K562 (cell line): ENCODE measurements around the gene WSCD2. TPM values are rescaled to one million over a fixed set of nuclear protein-coding genes. Genes with fewer than 3 reads are reported as not detected.

ENCODE experiments used
- ATAC-seq: fragments of 200-7000 bp; cut with Tn5 transposase; 3 replicates; pipeline ENCODE4 v1.9.1; 2020; ENCODE audit warnings: moderate library complexity
- BruUV-seq: library from RNA; stranded (reverse); fragments of 400-500 nt; replicated peaks from 2 replicates; lab custom pipeline; 2021; lab: Mats Ljungman, UMichigan
- CTCF ChIA-PET: fragments of 300-600 bp; formaldehyde crosslinking; extraction: SDS; loops from one replicate; lab custom pipeline; 2021; ENCODE audit warnings: low intra/inter-chr PET ratio; lab: Yijun Ruan, JAX
- POLR2A ChIA-PET: fragments of 300-600, 350-650 bp; sonication (Branson Sonifier 250); formaldehyde crosslinking; extraction: SDS; loops from one replicate; lab custom pipeline; 2021; ENCODE audit warnings: antibody characterized with exemption, inconsistent platforms; lab: Yijun Ruan, JAX
- DNase-seq, 4 experiments: peaks; one replicate each; pipeline versions ENCODE4 v3.0.0 to v3.0.0-alpha.2; 2011 to 2018; ENCODE audit warnings: low spot score in 3 of 4, mixed read lengths in 3 of 4; ENCODE audit errors: extremely low read depth in 1 of 4
- FAIRE-seq: peaks from 2 replicates; lab custom pipeline; 2011; peaks lifted over from hg19 to GRCh38; lab: Jason Lieb, UNC
- H2AFZ ChIP-seq: 2 replicates; pipeline ENCODE4 v1.6.0; 2011; ENCODE audit warnings: low read depth, low read length, control low read depth, inconsistent platforms
- H3K27ac ChIP-seq: fragments of 200-600 bp; 3 replicates; pipeline ENCODE4 v1.8.0; 2011; ENCODE audit warnings: low read depth, mild to moderate bottlenecking, control low read depth, inconsistent platforms, low read length, moderate library complexity, mixed read lengths; ENCODE audit errors: extremely low read depth
- H3K27me3 ChIP-seq, 2 experiments: fragments of 300-600 bp in 1 of 2; 2 replicates in 1 of 2; 3 replicates in 1 of 2; pipeline versions ENCODE4 v1.6.0 to v1.8.0; 2011; ENCODE audit warnings: inconsistent platforms in 2 of 2, low read length in 2 of 2, mild to moderate bottlenecking in 1 of 2, mixed read lengths in 1 of 2, moderate library complexity in 1 of 2; ENCODE audit not compliant: control insufficient read depth in 2 of 2, insufficient read depth in 2 of 2
- H3K36me3 ChIP-seq: fragments of 300-600 bp; 3 replicates; pipeline ENCODE4 v1.8.0; 2011; ENCODE audit warnings: mild to moderate bottlenecking, low read length, inconsistent platforms; ENCODE audit not compliant: control insufficient read depth, insufficient read depth
- H3K4me1 ChIP-seq, 2 experiments: fragments of 200-600 bp in 1 of 2; replicated peaks in 1 of 2; 2 replicates in 1 of 2; 3 replicates in 1 of 2; pipeline versions ENCODE4 v1.5.1 to v1.8.0; 2011; ENCODE audit warnings: inconsistent platforms in 2 of 2, low read length in 2 of 2, mild to moderate bottlenecking in 1 of 2, mixed read lengths in 1 of 2, moderate library complexity in 1 of 2; ENCODE audit not compliant: control insufficient read depth in 2 of 2, insufficient read depth in 2 of 2
- H3K4me2 ChIP-seq: 2 replicates; pipeline ENCODE4 v1.6.1; 2011; ENCODE audit warnings: low read length, control low read depth, inconsistent platforms, mixed read lengths; ENCODE audit not compliant: insufficient read depth
- H3K4me3 ChIP-seq: fragments of 200-600 bp; sonication (generic), shearing (Covaris generic); 2 replicates; pipeline ENCODE4 v1.5.1; 2016; ENCODE audit warnings: control low read depth, inconsistent platforms
- H3K79me2 ChIP-seq: fragments of 200-600 bp; 3 replicates; pipeline ENCODE4 v1.8.0; 2011; ENCODE audit warnings: low read length, inconsistent platforms; ENCODE audit not compliant: control insufficient read depth, insufficient read depth
- H3K9ac ChIP-seq, 2 experiments: 2 replicates each; pipeline versions ENCODE4 v1.6.0 to v1.6.1; 2011; ENCODE audit warnings: low read depth in 2 of 2, low read length in 2 of 2, control low read depth in 1 of 2, inconsistent platforms in 1 of 2, mild to moderate bottlenecking in 1 of 2, mixed read lengths in 1 of 2; ENCODE audit not compliant: insufficient read depth in 1 of 2
- H3K9me1 ChIP-seq: one replicate; pipeline ENCODE4 v1.6.0; 2011; ENCODE audit warnings: inconsistent platforms, mild to moderate bottlenecking, low read length, moderate library complexity; ENCODE audit not compliant: control insufficient read depth, insufficient read depth
- H3K9me3 ChIP-seq: replicated peaks from 2 replicates; pipeline ENCODE4 v1.5.1; 2011; ENCODE audit warnings: low read depth, low read length, inconsistent platforms; ENCODE audit not compliant: control insufficient read depth, insufficient read depth
- H4K20me1 ChIP-seq: replicated peaks from 2 replicates; pipeline ENCODE4 v1.6.1; 2011; ENCODE audit warnings: low read length, inconsistent platforms, mixed read lengths; ENCODE audit not compliant: control insufficient read depth, insufficient read depth
- BCOR ChIP-seq: fragments of 450-650 bp; IDR thresholded peaks from 2 replicates; pipeline ENCODE4 v1.6.1; 2016
- GABPB2 ChIP-seq: fragments of 250-450 bp; sonication (Bioruptor Pico); conservative IDR thresholded peaks from 2 replicates; pipeline ENCODE4 v1.5.1; 2021; ENCODE audit warnings: mild to moderate bottlenecking
- HDAC6 ChIP-seq: IDR thresholded peaks from 2 replicates; pipeline ENCODE4 v1.6.1; 2012; ENCODE audit warnings: low read depth, mild to moderate bottlenecking, control low read depth, inconsistent platforms, low read length, moderate library complexity
- L3MBTL2 ChIP-seq: fragments of 450-650 bp; IDR thresholded peaks from 2 replicates; pipeline ENCODE4 v1.6.1; 2016; ENCODE audit warnings: mild to moderate bottlenecking, moderate library complexity
- MYC ChIP-seq, 2 experiments: fragments of 250-450 bp in 1 of 2; sonication (Bioruptor Pico) in 1 of 2; IDR thresholded peaks; 2 replicates each; pipeline versions ENCODE4 v1.5.1 to v1.6.1; 2012 to 2021; ENCODE audit warnings: low read depth in 2 of 2, borderline replicate concordance in 1 of 2, improper control_type of control experiment in 1 of 2, low read length in 1 of 2, mild to moderate bottlenecking in 1 of 2, moderate library complexity in 1 of 2
- PHB2 ChIP-seq: fragments of 450-650 bp; IDR thresholded peaks from 2 replicates; pipeline ENCODE4 v1.6.1; 2017; ENCODE audit warnings: low read depth
- POLR2G ChIP-seq: fragments of 200-400 bp; formaldehyde crosslinking; IDR thresholded peaks from 2 replicates; pipeline ENCODE4 v1.6.1; 2017; ENCODE audit warnings: low read depth, mild to moderate bottlenecking, antibody characterized with exemption, low read length, moderate library complexity
- PYGO2 ChIP-seq: fragments of 450-650 bp; IDR thresholded peaks from 2 replicates; pipeline ENCODE4 v1.6.1; 2016; ENCODE audit warnings: mild to moderate bottlenecking, missing genetic modification characterization, moderate library complexity, missing compliant biosample characterization
- RBM14 ChIP-seq: fragments of 200-400 bp; formaldehyde crosslinking; IDR thresholded peaks from 2 replicates; pipeline ENCODE4 v1.6.1; 2018; ENCODE audit warnings: low read depth, mild to moderate bottlenecking, low read length, moderate library complexity, borderline replicate concordance; ENCODE audit not compliant: insufficient read depth
- RBM15 ChIP-seq: fragments of 200-400 bp; formaldehyde crosslinking; IDR thresholded peaks from 2 replicates; pipeline ENCODE4 v1.6.1; 2018; ENCODE audit warnings: mild to moderate bottlenecking, low read length, moderate library complexity; ENCODE audit not compliant: insufficient read depth
- TCFL5 ChIP-seq: fragments of 250-450 bp; sonication (Bioruptor Pico); conservative IDR thresholded peaks from 2 replicates; pipeline ENCODE4 v1.6.1; 2021; ENCODE audit warnings: mild to moderate bottlenecking, moderate library complexity, matching md5 sums
- ZNF197 ChIP-seq: fragments of 200-800 bp; sonication (Bioruptor generic); IDR thresholded peaks from 2 replicates; pipeline ENCODE4 v1.6.1; 2016; ENCODE audit warnings: low read depth, missing genetic modification characterization, missing compliant biosample characterization
- ZNF263 ChIP-seq: sonication (generic); formaldehyde crosslinking; IDR thresholded peaks from 2 replicates; pipeline ENCODE4 v1.8.0; 2022; ENCODE audit warnings: mild to moderate bottlenecking, missing genetic modification reagents, borderline replicate concordance
- ZSCAN29 ChIP-seq: fragments of 450-650 bp; IDR thresholded peaks from 2 replicates; pipeline ENCODE4 v1.6.1; 2017
- WGBS: fragments of 100-300 bp; shearing (Covaris generic); methylation state at CpG from one replicate; pipeline ENCODE4 v1.1.6; 2016; ENCODE audit warnings: low coverage, mixed read lengths; ENCODE audit not compliant: insufficient coverage; ENCODE audit errors: missing lambda C conversion rate; 5-methylcytosine and 5-hydroxymethylcytosine counted together
- in situ Hi-C: fragments of 300-500 bp; cut with MboI; formaldehyde crosslinking; loops from 4 replicates; pipeline ENCODE4 v1.15.0; 2018; ENCODE audit warnings: inconsistent platforms, mixed read lengths
- intact Hi-C: fragments of 100-400 bp; cut with micrococcal nuclease; formaldehyde crosslinking; loops from 2 replicates; pipeline ENCODE4 v1.14.2; 2022
- polyA plus RNA-seq, 8 experiments: library from polyadenylated mRNA; depleted of rRNA in 4 of 8; stranded (reverse) in 5 of 8; unstranded in 3 of 8; fragments of >200 nt; fragmentation: Nextera tagmentation in 2 of 8; fragmentation: Illumina TruSeq in 1 of 8; extraction: Ambion mirVana in 2 of 8; extraction: Trizol in 1 of 8; gene quantifications; 2 replicates each; pipeline versions ENCODE4 v1.2.1 to v1.2.3, GENCODE V29; 2011 to 2014; ENCODE audit warnings: inconsistent platforms in 1 of 8, missing spikeins in 1 of 8
- total RNA-seq, 7 experiments: library from RNA; depleted of rRNA in 6 of 7; stranded (reverse); fragments of >200 nt in 6 of 7; fragmentation: Illumina TruSeq in 2 of 7; extraction: Trizol in 2 of 7; gene quantifications; 2 replicates each; pipeline versions ENCODE4 v1.2.1 to v1.2.3, GENCODE V29; 2011 to 2021; ENCODE audit warnings: low replicate concordance in 1 of 7
- TF ChIP-seq, protein P1 (sequence below): IDR thresholded peaks from 3 replicates; pipeline ENCODE4 v1.6.1; 2011; ENCODE audit warnings: borderline replicate concordance, mild to moderate bottlenecking, moderate library complexity; ENCODE audit not compliant: insufficient read length; ENCODE audit errors: extremely low read depth
- TF ChIP-seq, protein P2 (sequence below), 2 experiments: fragments of 450-650 bp in 1 of 2; IDR thresholded peaks; 2 replicates each; pipeline ENCODE4 v1.6.1; 2011 to 2017; ENCODE audit warnings: low read depth in 2 of 2, antibody characterized with exemption in 1 of 2, borderline replicate concordance in 1 of 2, low read length in 1 of 2, mild to moderate bottlenecking in 1 of 2, mixed read lengths in 1 of 2; ENCODE audit not compliant: control insufficient read depth in 1 of 2

The WSCD2 gene
- total and polyA plus RNA-seq, 9 of the 15 experiments (the other 6 are each of a cell fraction or from before 2014, with no cell fraction given): 0.72 to 14.1 (median 4.0) TPM

DNA sequence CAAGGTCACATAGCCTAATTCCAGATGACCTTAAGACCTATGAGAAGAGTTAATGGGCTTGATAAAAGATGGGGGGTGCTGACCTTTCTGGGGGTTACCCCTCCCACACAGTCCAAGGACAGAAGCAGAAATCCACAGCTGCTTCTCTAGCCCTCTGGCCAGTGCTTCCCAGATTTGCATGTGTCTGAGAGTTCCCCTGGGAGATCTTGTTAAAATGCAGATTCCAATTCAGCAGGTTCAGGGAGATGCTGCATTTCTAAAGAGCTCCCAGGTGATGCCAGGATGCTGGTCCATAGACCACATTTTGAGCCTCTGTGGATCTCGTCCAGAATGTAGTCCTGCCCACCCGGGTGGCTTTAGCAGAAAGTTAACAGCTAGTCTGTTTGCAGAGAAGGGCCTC, 82.1 kb downstream of the WSCD2 start:
- H3K27ac ChIP-seq: no peak overlapping the region
- no peak overlapping the region for H3K9ac ChIP-seq
- TF ChIP-seq HDAC6: no peak
- TF ChIP-seq, protein P1, sequence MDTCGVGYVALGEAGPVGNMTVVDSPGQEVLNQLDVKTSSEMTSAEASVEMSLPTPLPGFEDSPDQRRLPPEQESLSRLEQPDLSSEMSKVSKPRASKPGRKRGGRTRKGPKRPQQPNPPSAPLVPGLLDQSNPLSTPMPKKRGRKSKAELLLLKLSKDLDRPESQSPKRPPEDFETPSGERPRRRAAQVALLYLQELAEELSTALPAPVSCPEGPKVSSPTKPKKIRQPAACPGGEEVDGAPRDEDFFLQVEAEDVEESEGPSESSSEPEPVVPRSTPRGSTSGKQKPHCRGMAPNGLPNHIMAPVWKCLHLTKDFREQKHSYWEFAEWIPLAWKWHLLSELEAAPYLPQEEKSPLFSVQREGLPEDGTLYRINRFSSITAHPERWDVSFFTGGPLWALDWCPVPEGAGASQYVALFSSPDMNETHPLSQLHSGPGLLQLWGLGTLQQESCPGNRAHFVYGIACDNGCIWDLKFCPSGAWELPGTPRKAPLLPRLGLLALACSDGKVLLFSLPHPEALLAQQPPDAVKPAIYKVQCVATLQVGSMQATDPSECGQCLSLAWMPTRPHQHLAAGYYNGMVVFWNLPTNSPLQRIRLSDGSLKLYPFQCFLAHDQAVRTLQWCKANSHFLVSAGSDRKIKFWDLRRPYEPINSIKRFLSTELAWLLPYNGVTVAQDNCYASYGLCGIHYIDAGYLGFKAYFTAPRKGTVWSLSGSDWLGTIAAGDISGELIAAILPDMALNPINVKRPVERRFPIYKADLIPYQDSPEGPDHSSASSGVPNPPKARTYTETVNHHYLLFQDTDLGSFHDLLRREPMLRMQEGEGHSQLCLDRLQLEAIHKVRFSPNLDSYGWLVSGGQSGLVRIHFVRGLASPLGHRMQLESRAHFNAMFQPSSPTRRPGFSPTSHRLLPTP: no peak
- no peak for TF ChIP-seq MYC (IDR thresholded peaks at IDR 0.05; ENCODE audit: low read depth, low read length)
- no peak for TF ChIP-seq MYC (CRISPR knock-in tag; IDR thresholded peaks at IDR 0.05; ENCODE audit: borderline replicate concordance, low read depth)
- no peak for TF ChIP-seq ZNF263 (CRISPR knock-in tag)
- no peak for TF ChIP-seq BCOR
- TF ChIP-seq L3MBTL2: no peak
- TF ChIP-seq ZNF197 (CRISPR knock-in tag): no peak
- TF ChIP-seq RBM14: no peak
- TF ChIP-seq PHB2: no peak
- no peak for TF ChIP-seq GABPB2 (CRISPR knock-in tag)
- TF ChIP-seq ZSCAN29: no peak
- TF ChIP-seq, protein P2, sequence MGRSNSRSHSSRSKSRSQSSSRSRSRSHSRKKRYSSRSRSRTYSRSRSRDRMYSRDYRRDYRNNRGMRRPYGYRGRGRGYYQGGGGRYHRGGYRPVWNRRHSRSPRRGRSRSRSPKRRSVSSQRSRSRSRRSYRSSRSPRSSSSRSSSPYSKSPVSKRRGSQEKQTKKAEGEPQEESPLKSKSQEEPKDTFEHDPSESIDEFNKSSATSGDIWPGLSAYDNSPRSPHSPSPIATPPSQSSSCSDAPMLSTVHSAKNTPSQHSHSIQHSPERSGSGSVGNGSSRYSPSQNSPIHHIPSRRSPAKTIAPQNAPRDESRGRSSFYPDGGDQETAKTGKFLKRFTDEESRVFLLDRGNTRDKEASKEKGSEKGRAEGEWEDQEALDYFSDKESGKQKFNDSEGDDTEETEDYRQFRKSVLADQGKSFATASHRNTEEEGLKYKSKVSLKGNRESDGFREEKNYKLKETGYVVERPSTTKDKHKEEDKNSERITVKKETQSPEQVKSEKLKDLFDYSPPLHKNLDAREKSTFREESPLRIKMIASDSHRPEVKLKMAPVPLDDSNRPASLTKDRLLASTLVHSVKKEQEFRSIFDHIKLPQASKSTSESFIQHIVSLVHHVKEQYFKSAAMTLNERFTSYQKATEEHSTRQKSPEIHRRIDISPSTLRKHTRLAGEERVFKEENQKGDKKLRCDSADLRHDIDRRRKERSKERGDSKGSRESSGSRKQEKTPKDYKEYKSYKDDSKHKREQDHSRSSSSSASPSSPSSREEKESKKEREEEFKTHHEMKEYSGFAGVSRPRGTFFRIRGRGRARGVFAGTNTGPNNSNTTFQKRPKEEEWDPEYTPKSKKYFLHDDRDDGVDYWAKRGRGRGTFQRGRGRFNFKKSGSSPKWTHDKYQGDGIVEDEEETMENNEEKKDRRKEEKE (IDR thresholded peaks at IDR 0.05; ENCODE audit: borderline replicate concordance in 1 of 2, control insufficient read depth in 1 of 2, low read depth in 2 of 2, low read length in 1 of 2): no peak
- TF ChIP-seq RBM15: no peak
- TF ChIP-seq PYGO2: no peak
- TF ChIP-seq POLR2G: no peak
- TF ChIP-seq TCFL5 (CRISPR knock-in tag): no peak
- WGBS: 3% methylated on average over 2 of the region's 2 CpGs
- no peaks in the 10 kb centered on the region for H3K9me3 ChIP-seq
- peaks cover 4% of the 10 kb centered on the region; the same call in 1 of the 2 replicates for H4K20me1 ChIP-seq
- DNase-seq (no peak), ATAC-seq (no peak), FAIRE-seq (no peak)
- POLR2A ChIA-PET: interaction anchor here (0.6 kb wide), 1 partner anchor 28 kb away, joined by 3 read pairs; no protein-coding TSS in a partner anchor
- peaks cover 0 to 4% of the 10 kb centered on the region in 2 experiments; a peak in 1 of 5 replicates for H3K4me1 ChIP-seq
- H3K9me1 ChIP-seq: no peaks in the 10 kb centered on the region
- no peaks in the 10 kb centered on the region for H3K79me2 ChIP-seq
- BruUV-seq: no TSS peak
- CTCF ChIA-PET: no interaction called here
- in situ Hi-C loops (no loop called here), intact Hi-C loops (no loop called here)
- H3K4me3 ChIP-seq: no peak overlapping the region
- no peak overlapping the region for H2AFZ ChIP-seq
- no peak overlapping the region for H3K4me2 ChIP-seq
- H3K27me3 ChIP-seq: peaks cover 0 to 4% of the 10 kb centered on the region in 2 experiments; a peak in 1 of 5 replicates
- no peaks in the 10 kb centered on the region for H3K36me3 ChIP-seq
